ENCODE measurements around the gene F10. TPM values are rescaled to one million over a fixed set of nuclear protein-coding genes. Genes with fewer than 3 reads are reported as not detected.

F10 gene
- total and polyA plus RNA-seq, 2 of the 13 experiments (the other 11 are each of a cell fraction or from before 2014, with no cell fraction given): 58.4 to 237 TPM

GRCh38 chr13:113123226-113124201 is 915 bp downstream of the F10 start (continued):
- TF ChIP-seq ZMYM4 (CRISPR knock-in tag; IDR thresholded peaks at IDR 0.05) (0 out of 2 replicates have a peak, but pooled peaks have one; percentile 21), ZNF414 (CRISPR knock-in tag; IDR thresholded peaks at IDR 0.05) (no peak), ZFP82 (CRISPR knock-in tag; IDR thresholded peaks at IDR 0.05; ENCODE audit: borderline replicate concordance) (no peak), ZFP36L1 (CRISPR knock-in tag; IDR thresholded peaks at IDR 0.05) (no peak), ZNF749 (CRISPR knock-in tag; IDR thresholded peaks at IDR 0.05; ENCODE audit: borderline replicate concordance) (no peak), NR0B2 (CRISPR knock-in tag; IDR thresholded peaks at IDR 0.05) (0 out of 2 replicates have a peak, but pooled peaks have one; percentile 10), ATF1 (CRISPR knock-in tag; IDR thresholded peaks at IDR 0.05) (no peak), ZNF549 (CRISPR knock-in tag; IDR thresholded peaks at IDR 0.05) (no peak), ZNF44 (CRISPR knock-in tag; IDR thresholded peaks at IDR 0.05) (no peak), E2F5 (CRISPR knock-in tag; conservative IDR thresholded peaks at IDR 0.05) (no peak), ETS1 (CRISPR knock-in tag; IDR thresholded peaks at IDR 0.05) (no peak), JARID2 (CRISPR knock-in tag; IDR thresholded peaks at IDR 0.05; ENCODE audit: insufficient replicate concordance) (no peak), RFX1 (IDR thresholded peaks at IDR 0.05) (no peak), SP1 (IDR thresholded peaks at IDR 0.05) (no peak), SP1 (CRISPR knock-in tag; IDR thresholded peaks at IDR 0.05) (no peak), ZBTB44 (CRISPR knock-in tag; IDR thresholded peaks at IDR 0.05) (no peak), KLF15 (CRISPR knock-in tag; IDR thresholded peaks at IDR 0.05; ENCODE audit: borderline replicate concordance) (no peak), ZNF383 (CRISPR knock-in tag; IDR thresholded peaks at IDR 0.05; ENCODE audit: borderline replicate concordance) (no peak), ZFP37 (CRISPR knock-in tag; IDR thresholded peaks at IDR 0.05; ENCODE audit: borderline replicate concordance) (no peak), REST (IDR thresholded peaks at IDR 0.05; ENCODE audit: borderline replicate concordance in 1 of 2, low read depth in 1 of 2, low read length in 2 of 2) (no peak)
